GM19099 (cell line): ENCODE results near the gene BLNK.

Experiments
- POLR2A ChIP-seq: IDR thresholded peaks from 3 replicates; pipeline ENCODE4 v1.6.1; 2011; ENCODE audit warnings: low read depth; ENCODE audit not compliant: insufficient read length; ENCODE audit errors: extremely low read depth

The BLNK gene

GRCh38 chr10:96292971-96293920 is 21.9 kb upstream of the BLNK start:
- TF ChIP-seq POLR2A: no peak

GRCh38 chr10:96290368-96291133 is 19.2 kb upstream of the BLNK start:
- no peak for TF ChIP-seq POLR2A

- no peak for TF ChIP-seq POLR2A
Measured at GRCh38 chr10:96289218-96289910, 18.0 kb upstream of the BLNK start.

- TF ChIP-seq POLR2A: peak; percentile 69
Measured at GRCh38 chr10:96288151-96288621, 16.8 kb upstream of the BLNK start.

- TF ChIP-seq POLR2A: peak; percentile 63
Measured at GRCh38 chr10:96287392-96288105, 16.2 kb upstream of the BLNK start.

GRCh38 chr10:96285331-96285752 is 14.0 kb upstream of the BLNK start:
- TF ChIP-seq POLR2A: no peak

- no peak for TF ChIP-seq POLR2A
Measured at GRCh38 chr10:96283756-96284155, 12.4 kb upstream of the BLNK start.

GRCh38 chr10:96283351-96283750 is 12.0 kb upstream of the BLNK start:
- no peak for TF ChIP-seq POLR2A

- no peak for TF ChIP-seq POLR2A
Measured at GRCh38 chr10:96281444-96282029, 10.2 kb upstream of the BLNK start.

- no peak for TF ChIP-seq POLR2A
Measured at GRCh38 chr10:96280859-96281258, 9.5 kb upstream of the BLNK start.

GRCh38 chr10:96279191-96279641 is 7.8 kb upstream of the BLNK start:
- TF ChIP-seq POLR2A: no peak

GRCh38 chr10:96276831-96277230 is 5.5 kb upstream of the BLNK start:
- no peak for TF ChIP-seq POLR2A

GRCh38 chr10:96276426-96276825 is 5.1 kb upstream of the BLNK start:
- TF ChIP-seq POLR2A: no peak
